ENCODE measurements around the gene GUCY2F.

Gene GUCY2F

DNA sequence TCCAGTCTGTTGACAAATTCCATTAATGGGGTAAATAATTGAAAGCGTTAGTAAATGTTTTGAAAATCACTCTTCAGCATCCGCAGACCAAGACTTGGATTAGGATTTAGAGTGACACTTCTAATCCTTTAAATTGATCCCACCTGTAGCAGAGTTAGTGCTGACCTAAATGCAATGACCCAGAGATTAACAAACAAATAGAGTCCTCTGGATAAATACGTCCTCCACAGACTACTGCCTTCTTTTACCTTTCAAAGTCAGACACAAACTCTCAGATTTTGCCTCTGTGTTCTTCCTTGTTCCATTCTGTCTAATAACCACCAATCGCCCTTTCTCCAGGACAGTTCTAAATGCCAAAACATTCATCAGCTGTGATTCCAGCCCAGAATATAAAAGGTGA lies at the start of gene GUCY2F:
Gene GUCY2F (minus strand): TSS at position 101 of the 400 bp plus-strand sequence. CDS start 6,150 bp downstream, outside the sequence.
- DNase-seq, result no peak

DNA sequence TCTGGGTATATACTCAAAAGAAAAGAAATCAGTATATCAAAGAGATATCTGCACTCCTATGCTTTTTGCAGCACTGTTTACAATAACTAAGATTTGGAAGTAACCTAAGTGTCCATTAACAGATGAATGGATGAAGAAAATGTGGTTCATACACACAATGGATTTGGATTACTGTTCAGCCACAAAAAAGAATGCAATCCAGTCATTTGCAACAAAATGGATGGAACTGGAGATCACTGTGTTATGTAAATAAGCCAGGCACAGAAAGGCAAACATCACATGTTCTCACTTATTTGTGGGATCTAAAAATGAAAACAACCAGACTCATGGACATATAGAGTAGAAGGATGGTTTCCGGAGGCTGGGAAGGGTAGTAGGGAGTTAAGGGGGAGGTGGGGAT lies 37.1 kb upstream of the GUCY2F start:
- DNase-seq, result no peak

DNA sequence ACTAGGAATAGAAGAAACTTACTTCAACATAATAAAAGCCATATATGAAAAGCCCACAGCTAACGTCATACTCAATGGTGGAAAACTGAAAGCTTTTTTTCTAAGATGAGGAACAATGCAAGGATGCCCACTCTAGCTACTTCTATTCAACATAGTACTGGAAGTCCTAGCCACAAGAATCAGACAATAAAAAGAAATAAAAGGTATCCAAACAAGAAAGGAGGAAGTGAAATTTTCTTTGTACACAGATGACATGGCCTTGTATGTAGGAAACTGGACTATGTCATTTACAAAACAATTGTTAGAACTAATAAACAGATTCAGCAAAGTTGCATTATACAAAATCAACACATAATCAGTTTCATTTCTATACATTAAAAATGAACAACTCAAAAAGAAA lies 29.2 kb upstream of the GUCY2F start:
- no peak for DNase-seq

DNA sequence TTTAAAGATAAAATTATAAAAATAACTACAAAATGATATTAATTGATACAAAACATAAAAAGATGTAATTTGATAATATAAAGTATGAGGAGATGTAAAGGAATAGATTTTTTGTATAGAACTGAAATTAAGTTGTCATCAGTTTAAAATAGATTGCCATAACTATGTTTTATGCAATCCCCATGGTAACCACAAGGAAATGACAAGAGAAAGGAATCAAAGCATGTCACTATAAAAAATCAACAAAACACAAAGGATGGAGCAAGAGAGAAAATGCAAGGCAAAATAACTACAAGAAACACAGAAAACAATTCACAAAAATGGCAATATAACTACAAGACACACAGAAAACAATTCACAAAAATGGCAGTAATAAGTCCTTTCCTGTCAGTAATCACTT lies 27.0 kb upstream of the GUCY2F start:
- no peak for DNase-seq

DNA sequence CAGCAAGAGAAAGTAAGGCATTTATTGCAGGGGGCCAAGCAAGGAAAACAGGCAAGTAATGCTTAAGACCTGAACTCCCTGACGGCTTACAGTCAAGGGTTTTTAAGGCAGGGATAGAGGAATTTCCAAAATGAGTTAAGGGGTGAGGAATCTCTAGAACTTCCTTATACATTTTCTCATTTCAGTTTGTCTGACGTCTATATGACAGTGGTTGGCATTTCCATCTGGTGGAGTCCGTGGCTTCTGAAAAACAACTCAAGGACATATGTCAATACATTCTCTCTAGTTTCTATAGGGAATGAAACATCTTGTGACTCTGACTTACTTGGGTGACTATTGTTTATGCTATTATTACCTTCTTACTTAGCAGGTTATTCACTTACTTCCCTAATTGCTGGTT lies 19.3 kb upstream of the GUCY2F start:
- DNase-seq, result no peak

DNA sequence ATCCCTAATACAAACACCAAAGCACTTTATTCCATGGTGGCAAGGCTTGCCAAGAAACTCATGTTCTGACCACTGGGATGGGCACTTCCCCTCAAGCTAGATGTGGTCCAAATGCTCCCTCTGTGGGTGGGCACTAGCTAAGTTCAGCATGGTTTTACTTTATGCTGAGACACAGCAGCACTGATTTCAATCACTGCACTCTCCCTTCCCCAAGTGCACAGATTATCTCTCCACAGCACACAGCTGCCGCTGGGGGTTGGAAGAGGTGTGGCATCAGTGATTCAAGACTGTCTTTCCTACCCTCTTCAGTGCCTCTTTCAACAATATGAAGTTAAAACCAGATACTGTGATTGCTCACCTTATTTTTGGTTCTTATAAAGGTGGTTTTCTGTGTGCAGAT lies 16.5 kb upstream of the GUCY2F start:
- no peak for DNase-seq

DNA sequence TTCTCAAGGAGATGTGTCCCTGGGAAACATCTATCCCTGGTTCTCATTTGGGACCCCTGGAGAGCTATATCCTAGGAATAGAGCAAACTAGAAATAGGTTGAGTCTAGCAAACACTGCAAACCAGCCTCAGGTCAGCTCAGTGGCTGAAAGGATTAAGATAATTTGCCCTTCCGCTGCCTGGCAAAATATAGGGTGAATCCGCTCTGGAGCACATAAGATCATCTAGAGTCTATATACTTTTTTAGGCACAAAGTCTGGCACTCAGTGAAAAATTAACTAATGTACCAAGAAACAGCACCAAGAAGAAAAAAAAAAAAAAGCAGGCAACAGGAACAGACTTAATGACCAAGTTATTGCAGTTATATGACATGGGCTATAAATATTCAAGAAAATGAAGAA lies 7.3 kb upstream of the GUCY2F start:
- no peak for DNase-seq

DNA sequence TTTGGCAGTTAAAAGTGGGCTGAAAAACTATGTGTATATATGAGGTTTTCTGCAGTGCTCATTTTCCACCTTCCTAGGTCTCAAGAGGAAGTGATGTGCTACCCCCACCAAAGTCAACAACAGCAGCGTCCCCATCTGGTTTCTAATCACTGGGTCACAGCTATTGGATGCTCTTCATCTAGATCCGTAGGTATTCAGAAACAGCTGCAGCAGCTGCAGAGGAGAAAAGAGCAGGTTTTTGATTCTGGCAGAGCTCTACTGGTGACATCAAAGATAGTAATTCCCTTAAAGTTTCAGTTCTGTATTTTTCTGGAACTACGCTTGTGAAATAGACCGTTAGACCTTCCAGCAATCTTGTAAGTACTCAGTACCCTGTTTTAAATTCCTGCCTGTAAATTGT lies 5.8 kb upstream of the GUCY2F start:
- DNase-seq, result no peak

DNA sequence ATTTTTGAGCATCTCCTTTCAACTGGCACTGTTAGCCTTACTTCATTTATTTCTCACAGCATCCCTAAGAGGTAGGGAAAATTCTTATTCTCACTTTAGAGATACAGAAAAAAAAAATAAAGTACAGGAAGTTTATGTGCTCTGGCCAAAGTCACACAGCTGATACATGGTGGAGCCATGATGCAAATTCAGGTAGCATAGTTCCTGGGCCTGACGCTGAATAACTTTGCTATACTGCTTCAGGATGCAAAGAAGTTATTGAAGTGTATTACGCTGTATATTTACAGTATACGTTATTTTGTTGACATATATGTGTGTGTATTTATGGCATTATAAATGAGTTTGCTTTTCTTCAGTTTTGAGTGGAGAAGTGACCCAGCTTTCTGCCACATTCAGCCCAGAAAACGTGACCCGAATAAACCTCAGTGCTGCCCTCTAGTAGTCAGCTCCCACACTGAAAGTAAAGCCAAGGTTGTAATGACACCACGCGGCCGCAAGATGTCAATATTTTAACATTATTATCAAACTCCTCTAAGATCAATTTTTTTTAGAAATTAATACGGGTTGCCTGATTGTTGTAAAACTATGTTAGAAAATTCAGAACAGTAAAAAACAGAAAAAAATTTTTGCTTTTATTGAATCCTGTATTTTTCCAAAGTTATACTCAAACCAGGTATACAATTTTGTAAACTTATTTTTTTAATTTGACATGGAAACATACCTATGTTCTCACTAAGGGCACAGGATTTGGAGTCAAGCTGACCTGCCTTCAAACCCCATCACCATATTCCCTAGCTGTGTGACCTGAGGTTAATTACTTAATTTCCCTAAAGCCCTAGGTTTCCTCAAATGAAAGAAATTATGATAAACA lies 3.8 kb upstream of the GUCY2F start:
- no peak for DNase-seq

DNA sequence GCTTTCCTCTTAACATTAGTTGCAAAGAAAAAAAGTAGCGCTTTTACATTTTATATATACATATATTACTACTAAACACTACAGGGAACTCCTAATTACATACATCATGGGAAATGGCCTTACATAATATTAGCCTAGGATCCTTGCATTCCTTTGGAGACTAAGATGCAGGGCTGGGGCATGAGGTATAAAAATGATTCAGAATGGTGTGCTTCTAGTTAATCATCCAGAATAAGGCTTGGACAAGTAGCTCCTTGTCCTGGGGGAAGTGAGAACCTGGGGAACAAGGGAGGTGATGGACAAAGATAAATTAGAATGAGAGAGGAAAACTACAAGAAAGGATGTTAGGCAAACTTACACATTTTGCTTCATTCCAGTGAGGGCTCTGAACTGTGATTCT lies 3.0 kb upstream of the GUCY2F start:
- no peak for DNase-seq

DNA sequence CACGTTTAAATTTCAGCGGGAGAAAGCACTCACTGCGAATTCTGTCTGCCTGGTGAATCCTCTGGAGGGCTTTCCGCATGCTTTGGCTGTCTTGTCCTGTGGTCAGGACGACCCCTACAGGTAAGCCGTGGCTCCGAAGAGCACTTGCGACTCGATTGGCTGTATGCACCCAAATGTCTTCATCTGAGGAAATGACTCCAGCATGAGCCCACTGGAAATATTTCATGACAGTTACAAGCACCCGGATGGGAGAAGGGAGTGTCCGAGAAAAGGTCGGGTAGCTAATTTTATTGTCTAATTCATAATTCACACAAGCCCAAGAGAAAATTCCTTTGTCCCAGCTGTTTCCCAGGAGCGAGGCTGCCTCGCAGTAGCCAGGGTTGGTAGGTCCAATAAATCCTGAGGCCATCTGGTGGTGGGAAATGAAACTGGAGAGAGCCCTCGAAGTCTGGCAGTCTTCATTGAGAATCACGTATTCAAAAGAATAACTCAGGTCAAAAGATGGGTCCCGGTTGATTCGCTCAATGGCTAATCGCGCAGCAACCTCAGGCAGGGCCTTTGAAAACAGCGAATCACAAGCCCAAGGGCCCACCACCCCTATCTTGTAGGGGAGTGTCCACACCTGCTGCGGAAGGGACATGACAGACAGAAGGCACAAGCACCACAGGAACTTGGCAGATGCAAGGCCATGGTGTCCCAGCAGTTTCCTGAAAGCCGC lies 6.6 kb downstream of the GUCY2F start:
- DNase-seq, result no peak

DNA sequence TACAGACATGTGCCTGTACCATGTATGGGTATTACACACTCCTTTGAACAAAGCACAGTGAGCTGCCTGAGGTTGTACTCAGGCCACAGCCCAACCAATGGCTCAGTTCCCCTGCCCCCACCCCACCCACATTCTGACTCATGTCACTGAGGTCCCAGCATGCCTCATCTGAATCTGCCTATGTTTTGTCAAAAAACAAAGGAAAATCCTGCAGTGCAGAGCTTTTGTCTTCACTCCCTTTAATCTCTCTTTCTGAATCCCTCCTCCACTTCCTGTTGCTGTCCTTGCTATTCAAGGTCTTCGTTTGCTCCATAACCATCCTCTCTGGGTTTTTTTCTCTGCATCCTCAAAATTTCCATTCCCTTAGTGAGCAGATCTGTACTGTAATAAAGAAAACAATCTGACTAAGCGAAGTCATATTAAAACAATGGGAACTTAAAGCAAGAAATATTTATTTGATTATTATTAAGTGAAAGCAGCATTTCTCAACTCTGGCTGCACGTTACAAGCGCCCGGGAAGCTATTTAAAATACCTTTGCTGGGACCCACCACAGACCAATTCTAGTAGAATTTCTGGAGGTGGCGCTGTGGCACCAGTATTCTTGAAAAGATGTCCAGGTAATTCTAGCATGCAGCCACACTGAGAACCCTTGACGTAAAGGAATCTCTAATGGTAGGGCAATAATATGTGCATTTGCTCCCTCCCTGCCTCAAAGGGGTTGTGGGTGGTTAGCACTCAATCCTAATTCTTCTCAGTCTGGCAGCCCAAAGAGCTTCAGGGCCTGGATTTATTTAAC lies 8.7 kb downstream of the GUCY2F start:
- no peak for DNase-seq

DNA sequence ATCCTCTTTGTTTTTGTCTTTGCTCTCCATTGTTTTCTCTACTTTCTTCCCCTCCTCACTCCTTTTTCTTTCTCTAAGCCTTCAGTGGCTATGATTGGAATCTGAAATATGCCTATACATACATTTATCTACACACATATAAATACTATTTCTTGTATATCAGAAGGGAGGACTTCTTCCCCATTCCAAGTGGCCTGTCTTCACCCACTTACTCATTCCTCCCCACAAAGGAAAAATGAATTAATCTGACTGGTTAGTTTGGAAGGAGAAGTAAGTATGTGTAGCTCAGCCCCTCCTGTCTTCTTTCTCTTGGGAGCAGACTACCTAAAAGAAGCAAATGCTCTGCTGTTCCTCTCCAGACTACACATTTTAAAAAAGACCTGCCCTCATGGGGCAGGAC lies 17.7 kb downstream of the GUCY2F start:
- no peak for DNase-seq

DNA sequence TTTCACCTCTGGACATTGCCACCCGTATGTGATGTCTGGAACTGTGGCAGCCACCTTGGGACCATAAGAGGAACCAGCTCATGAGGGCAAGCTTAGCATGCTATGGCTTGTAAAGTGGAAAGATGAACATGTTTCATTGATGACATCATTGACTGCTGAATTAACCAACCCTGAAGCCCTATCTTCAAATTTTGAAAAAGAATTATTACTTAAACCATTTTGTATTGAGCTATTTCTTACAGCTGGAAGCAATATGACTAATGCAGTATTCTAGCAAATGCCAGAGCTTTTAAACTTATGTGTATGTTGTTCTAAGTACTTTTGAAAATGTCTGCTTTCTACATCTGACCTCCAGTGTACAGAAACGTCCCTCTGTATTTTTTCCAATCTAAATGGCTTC lies 18.1 kb downstream of the GUCY2F start:
- no peak for DNase-seq

DNA sequence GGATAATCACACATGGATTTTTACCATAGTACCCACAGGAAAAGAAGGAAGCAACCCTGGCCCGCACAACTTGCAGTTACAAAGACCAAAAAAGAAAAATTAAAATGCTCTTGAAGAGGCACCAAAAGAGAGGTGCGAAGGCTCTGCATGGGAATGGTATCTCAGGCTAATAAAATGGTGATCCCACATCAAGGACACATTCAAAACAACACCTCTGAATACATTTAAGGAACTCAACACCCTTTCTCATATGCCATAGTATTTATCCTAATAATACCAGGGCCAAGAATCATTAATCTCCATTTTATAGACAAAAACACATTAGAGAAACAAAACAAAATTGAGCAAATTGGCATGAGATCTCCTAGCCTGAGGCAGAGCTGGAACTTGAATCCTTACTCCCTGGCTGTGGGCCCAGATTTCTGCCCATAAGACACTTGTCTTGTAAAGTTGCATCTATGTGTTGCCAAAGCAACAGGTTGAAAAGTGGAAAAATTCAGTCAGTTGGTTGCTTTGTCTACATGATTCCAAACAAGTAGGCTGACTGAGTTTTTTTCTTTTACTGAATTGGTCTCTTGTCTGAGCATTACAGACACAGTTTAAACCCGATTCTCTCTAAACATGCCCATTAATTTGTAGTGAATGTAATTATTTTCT lies 33.5 kb downstream of the GUCY2F start:
- DNase-seq, result no peak

DNA sequence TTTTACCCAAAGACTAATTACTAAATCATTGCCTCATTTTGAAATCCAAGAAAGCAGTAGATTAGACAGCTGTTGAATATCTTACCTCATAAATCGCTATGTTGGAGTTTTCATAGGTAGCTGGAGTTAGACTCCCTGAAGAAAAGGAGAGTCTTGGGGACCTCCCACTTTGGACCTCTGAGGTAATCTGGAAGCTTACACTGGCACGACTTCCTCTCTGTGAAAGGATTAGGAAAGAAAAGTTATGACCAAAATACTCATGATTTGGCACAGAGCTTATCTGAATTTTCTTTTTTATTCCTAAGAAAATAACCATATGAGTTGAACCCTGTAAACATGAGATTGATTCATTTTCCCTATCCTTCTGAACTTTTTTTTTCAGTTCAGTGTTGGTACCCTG lies 40.6 kb downstream of the GUCY2F start:
- no peak for DNase-seq

DNA sequence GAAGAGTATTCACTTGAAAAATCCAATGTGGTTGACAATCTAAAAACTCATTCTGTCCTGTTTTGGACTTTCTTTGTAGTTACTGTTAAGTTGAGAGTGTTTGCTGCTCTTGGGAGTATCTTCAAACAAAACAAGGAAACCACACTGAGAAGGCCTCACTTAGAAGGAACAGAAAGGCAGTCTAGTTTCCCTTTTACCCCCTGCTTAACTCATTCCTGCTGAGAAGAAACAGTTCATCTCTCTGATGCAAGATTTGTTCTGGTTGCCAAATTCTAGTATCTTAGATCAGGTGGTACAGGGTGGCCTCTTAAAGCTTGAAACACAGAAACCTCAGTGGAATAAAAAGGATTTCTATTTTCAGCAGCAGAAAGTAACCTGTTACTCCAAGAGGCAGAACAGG lies 41.4 kb downstream of the GUCY2F start:
- DNase-seq, result no peak

DNA sequence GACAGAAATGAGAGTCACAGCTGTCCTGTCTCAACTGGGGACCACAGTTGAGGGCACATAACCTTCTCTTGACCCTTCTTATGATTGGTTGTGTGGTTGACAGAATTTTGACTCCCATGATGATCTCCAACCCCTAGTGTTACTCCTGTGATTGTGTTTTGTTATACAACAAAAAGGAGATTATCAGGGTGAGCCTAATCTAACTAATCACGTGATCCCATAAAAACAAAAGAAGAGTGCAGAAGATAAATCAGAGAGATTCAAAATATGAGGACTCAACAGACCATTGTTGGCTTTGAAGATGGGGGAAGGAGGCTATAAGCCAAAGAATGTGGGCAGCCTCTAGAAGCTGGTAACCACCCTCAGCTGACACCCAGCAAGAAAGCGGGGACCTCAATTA lies 72.7 kb downstream of the GUCY2F start:
- DNase-seq, result no peak

DNA sequence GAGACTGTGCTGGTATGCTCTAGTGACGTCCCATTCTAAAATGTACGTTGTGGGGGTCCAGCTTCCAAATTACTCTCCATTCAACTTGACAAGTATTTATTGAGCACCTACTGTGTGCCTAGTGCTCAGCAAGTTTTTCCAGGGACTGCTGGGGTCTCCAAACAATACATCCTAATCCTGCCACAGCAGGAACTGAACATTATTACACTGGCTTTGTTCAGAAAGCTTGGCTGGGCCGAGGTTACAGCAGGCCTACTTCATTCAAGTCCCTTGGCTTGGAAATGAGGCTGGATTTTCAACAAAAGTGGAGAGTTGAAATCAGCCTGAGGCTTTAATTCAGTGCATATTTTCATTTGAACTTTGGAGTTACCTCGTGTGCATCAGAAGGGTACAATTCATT lies 78.0 kb downstream of the GUCY2F start:
- no peak for DNase-seq

DNA sequence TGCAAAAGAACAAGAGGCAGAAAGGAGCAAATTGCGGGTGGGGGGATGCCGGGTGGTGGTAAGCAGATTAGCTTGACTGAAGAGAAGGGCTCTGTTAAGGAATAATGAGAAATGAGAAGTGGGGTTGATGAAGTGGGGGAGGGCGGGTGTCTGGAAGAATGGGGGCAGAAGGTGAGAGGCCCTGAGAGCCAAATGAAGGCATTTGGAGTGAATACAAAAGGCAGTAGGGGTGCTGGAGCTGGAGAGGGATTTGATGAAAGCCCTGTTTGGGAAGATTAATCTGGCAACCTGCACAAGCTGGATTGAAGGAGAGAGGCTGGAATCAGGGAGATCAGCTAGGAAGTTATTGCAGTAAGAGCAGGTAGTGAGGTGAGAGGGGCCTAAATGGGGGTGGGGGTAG lies 82.1 kb downstream of the GUCY2F start:
- DNase-seq, result no peak

DNA sequence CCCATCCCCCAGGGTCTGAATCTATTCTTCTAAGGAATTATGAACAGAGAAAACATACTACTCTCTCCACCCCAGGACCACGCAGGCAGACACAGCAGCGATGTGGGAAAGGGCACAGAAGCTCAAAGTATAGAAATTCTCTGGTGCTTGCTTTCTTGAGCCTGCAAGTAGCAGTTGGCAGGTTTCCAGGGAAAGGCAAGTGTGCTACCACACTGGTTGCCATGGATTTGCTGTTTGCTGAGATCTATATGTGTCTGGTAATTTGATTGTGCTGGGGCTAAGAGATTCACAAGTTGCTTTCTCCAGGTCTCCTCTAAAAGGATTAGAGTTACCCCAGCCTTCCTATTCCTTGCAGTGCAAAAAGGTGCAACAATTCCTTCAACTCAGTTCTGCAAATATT lies 83.1 kb downstream of the GUCY2F start:
- DNase-seq, result no peak

DNA sequence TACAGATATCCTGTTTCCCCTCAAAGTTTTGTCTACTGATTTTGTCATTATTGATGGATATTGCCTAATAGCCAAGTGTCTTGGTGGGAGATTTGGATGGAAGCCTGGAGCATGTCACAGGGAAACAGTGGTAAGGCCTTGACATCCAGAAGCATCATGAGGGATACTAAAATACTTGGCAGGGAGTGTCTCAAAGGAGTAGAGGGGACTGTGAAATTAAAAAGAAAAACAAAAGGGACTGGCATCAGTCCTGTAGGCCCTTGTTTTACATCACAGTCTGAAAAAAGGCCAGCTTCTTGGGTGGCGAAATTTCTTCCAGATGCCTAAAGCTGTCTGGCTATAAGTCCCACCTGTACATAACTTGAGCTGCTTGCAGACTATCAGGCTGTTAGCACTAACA lies 83.8 kb downstream of the GUCY2F start:
- no peak for DNase-seq

DNA sequence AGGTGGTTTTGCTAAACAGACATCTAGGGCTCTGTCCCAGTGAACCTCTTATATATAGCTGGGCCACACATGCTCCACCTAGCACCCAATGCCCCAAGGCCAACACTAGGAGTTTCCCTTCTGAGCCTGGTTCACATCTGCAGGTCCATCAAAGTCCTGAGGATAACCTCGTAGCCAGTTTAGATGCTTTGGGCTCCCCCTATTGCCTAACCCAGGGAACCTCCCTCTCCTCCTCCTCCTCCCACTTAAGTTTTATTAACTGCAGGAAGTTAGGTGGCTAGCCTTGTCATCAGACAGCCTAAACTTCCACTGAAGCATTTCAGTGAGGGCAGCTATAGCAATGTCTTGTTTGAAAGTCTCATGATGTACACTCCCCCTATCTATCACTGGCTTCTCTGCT lies 88.0 kb downstream of the GUCY2F start:
- DNase-seq, result no peak

All from cortex of kidney (tissue), 1 donor.